ENCODE measurements around the gene COTL1.
A peak's percentile ranks its signal among the peaks of the same experiment; 100 is the strongest.

COTL1 gene

DNA sequence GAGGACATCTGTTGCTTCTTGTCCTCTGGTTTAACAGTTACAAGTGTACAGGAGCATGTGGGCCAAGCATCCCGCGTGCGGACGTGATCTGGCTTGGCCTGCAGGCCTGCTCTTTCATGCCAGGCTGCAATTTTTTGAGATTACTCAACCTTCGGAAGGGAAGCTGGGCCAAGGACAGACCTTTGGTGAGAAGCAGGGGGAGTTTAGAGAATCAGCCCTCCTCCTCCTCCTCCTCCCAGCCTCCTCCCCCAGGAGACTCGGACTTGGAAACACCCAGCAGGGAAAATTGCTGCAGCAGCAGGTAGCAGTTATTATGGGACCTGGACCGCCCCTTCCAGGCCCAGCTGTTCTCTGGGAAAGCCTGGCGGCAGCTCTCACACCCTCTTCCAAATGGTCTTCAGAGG lies 25.3 kb upstream of the COTL1 start:
- Histone ChIP-seq H3K27me3 (ENCODE audit: low read length) (no peaks in the 10 kb centered on the region), H3K9me2 (replicated peaks; ENCODE audit: insufficient read depth, low read length) (no peaks in the 10 kb centered on the region), H3K9ac (ENCODE audit: low read length) (no peak overlapping the region), H2AFZ (ENCODE audit: low read depth, low read length, severe bottlenecking) (no peak overlapping the region), H3F3A (ENCODE audit: insufficient read depth) (no peaks in the 10 kb centered on the region), H4K20me1 (ENCODE audit: low read depth, low read length) (no peaks in the 10 kb centered on the region), H3K27ac (ENCODE audit: low read depth, low read length) (no peak overlapping the region), H3K4me2 (ENCODE audit: low read depth, low read length, poor library complexity, severe bottlenecking) (no peak overlapping the region), H3K36me3 (ENCODE audit: low read length) (no peaks in the 10 kb centered on the region), H3K9me3 (ENCODE audit: insufficient read depth, low read length) (no peaks in the 10 kb centered on the region), H3K79me2 (ENCODE audit: insufficient read depth, low read length) (no peaks in the 10 kb centered on the region), H3K4me3 (ENCODE audit: insufficient read depth, low read length, poor library complexity, severe bottlenecking) (no peak overlapping the region)
- TF ChIP-seq, protein P1, sequence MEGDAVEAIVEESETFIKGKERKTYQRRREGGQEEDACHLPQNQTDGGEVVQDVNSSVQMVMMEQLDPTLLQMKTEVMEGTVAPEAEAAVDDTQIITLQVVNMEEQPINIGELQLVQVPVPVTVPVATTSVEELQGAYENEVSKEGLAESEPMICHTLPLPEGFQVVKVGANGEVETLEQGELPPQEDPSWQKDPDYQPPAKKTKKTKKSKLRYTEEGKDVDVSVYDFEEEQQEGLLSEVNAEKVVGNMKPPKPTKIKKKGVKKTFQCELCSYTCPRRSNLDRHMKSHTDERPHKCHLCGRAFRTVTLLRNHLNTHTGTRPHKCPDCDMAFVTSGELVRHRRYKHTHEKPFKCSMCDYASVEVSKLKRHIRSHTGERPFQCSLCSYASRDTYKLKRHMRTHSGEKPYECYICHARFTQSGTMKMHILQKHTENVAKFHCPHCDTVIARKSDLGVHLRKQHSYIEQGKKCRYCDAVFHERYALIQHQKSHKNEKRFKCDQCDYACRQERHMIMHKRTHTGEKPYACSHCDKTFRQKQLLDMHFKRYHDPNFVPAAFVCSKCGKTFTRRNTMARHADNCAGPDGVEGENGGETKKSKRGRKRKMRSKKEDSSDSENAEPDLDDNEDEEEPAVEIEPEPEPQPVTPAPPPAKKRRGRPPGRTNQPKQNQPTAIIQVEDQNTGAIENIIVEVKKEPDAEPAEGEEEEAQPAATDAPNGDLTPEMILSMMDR (IDR thresholded peaks at IDR 0.05; ENCODE audit: insufficient read depth, low read length, poor library complexity, severe bottlenecking), result no peak
- no peak for TF ChIP-seq EZH2phosphoT487 (conservative IDR thresholded peaks at IDR 0.05; ENCODE audit: low read length)

DNA sequence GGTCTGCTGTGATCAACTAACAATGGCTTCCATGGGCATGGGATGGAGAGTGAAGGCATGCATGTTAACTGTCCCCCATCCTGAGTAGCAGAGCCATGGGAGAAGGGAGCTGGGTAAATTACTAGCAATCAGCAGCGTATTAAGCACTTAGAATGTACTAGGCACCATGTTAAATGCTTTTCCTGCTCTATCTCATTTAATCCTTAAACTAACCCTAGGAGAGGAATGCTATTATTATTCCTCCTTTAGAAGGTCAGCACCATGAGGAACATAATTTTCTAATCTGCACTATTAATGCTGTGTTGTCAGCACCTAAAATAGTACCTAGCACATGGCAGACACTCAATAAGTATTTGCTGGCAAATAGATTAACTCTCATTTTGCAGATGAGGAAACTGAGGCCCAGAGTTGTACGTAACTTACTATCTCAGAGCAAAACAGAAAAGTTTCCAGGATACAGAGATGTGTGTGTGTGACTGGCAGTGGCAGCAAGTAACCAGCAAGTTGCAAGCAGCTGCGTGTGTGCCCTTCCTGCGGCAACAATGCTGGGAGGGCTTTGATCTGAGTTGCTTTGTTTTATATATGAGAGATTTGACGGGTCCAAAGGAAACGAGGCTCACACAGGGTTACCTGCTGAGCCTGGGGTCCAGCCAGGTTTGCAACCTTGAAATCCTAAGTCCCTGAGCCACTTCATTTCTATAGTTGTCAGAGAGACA lies 23.9 kb upstream of the COTL1 start:
- Histone ChIP-seq H3K27ac (ENCODE audit: low read depth, low read length) (no peak overlapping the region), H2AFZ (ENCODE audit: low read depth, low read length, severe bottlenecking) (no peak overlapping the region), H3K79me2 (ENCODE audit: insufficient read depth, low read length) (no peaks in the 10 kb centered on the region), H4K20me1 (ENCODE audit: low read depth, low read length) (no peaks in the 10 kb centered on the region), H3K27me3 (ENCODE audit: low read length) (no peaks in the 10 kb centered on the region), H3K9ac (ENCODE audit: low read length) (no peak overlapping the region), H3F3A (ENCODE audit: insufficient read depth) (no peaks in the 10 kb centered on the region), H3K36me3 (ENCODE audit: low read length) (no peaks in the 10 kb centered on the region), H3K4me2 (ENCODE audit: low read depth, low read length, poor library complexity, severe bottlenecking) (peak overlapping the region; percentile 24), H3K9me2 (replicated peaks; ENCODE audit: insufficient read depth, low read length) (no peaks in the 10 kb centered on the region), H3K9me3 (ENCODE audit: insufficient read depth, low read length) (no peaks in the 10 kb centered on the region), H3K4me3 (ENCODE audit: insufficient read depth, low read length, poor library complexity, severe bottlenecking) (no peak overlapping the region)
- TF ChIP-seq, protein P1 (IDR thresholded peaks at IDR 0.05; ENCODE audit: insufficient read depth, low read length, poor library complexity, severe bottlenecking), result no peak
- TF ChIP-seq EZH2phosphoT487 (conservative IDR thresholded peaks at IDR 0.05; ENCODE audit: low read length), result no peak

DNA sequence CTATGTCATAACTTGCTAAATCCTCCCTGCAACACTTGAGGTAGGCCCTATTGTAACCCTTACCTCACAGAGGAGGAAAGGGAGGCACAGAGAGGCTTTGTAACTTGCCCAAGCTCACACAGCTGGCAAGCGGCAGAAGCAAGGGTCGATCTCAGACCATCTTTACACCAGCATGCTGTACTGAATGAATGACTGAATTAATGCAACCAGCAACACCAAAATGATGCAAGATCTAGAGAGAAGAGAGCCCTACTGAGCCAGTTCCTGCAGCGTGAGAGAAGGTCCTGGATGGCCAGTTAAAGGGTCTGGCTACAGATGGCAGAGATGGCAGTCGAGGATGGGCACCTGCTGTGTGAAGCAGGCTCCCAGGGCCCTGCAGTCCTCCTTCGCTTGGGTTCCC lies 22.3 kb upstream of the COTL1 start:
- no peak overlapping the region for H3K9ac ChIP-seq (ENCODE audit: low read length)
- no peak overlapping the region for H3K4me3 ChIP-seq (ENCODE audit: insufficient read depth, low read length, poor library complexity, severe bottlenecking)
- no peaks in the 10 kb centered on the region for H3K36me3 ChIP-seq (ENCODE audit: low read length)
- H3K4me2 ChIP-seq (ENCODE audit: low read depth, low read length, poor library complexity, severe bottlenecking), result no peak overlapping the region
- H3K79me2 ChIP-seq (ENCODE audit: insufficient read depth, low read length), result no peaks in the 10 kb centered on the region
- no peaks in the 10 kb centered on the region for H4K20me1 ChIP-seq (ENCODE audit: low read depth, low read length)
- no peaks in the 10 kb centered on the region for H3F3A ChIP-seq (ENCODE audit: insufficient read depth)
- H3K9me3 ChIP-seq (ENCODE audit: insufficient read depth, low read length), result no peaks in the 10 kb centered on the region
- no peak overlapping the region for H3K27ac ChIP-seq (ENCODE audit: low read depth, low read length)
- no peaks in the 10 kb centered on the region for H3K27me3 ChIP-seq (ENCODE audit: low read length)
- TF ChIP-seq EZH2phosphoT487 (conservative IDR thresholded peaks at IDR 0.05; ENCODE audit: low read length), result no peak
- TF ChIP-seq, protein P1 (IDR thresholded peaks at IDR 0.05; ENCODE audit: insufficient read depth, low read length, poor library complexity, severe bottlenecking), result no peak
- no peaks in the 10 kb centered on the region for H3K9me2 ChIP-seq (replicated peaks; ENCODE audit: insufficient read depth, low read length)
- no peak overlapping the region for H2AFZ ChIP-seq (ENCODE audit: low read depth, low read length, severe bottlenecking)
